RWPE2 (cell line): ENCODE measurements around the gene AOPEP.

Experiments
- ATAC-seq: fragments of 200-7000 bp; cut with Tn5 transposase; 3 replicates; pipeline ENCODE4 v1.9.1; 2021; ENCODE audit warnings: low read depth
- DNase-seq: peaks from one replicate; pipeline ENCODE4 v3.0.0-alpha.2; 2020; ENCODE audit warnings: low spot score
- H3K27ac ChIP-seq: fragments of 450-650 bp; 2 replicates; pipeline ENCODE4 v1.5.1; 2017; ENCODE audit warnings: mild to moderate bottlenecking; ENCODE audit not compliant: poor library complexity, severe bottlenecking
- H3K27me3 ChIP-seq: fragments of 250-450 bp; sonication (Bioruptor Pico); 2 replicates; pipeline ENCODE4 v1.5.1; 2021; ENCODE audit warnings: mild to moderate bottlenecking, moderate library complexity; ENCODE audit not compliant: insufficient read depth, poor library complexity, severe bottlenecking
- H3K36me3 ChIP-seq: fragments of 250-450 bp; sonication (Bioruptor Pico); 2 replicates; pipeline ENCODE4 v1.5.1; 2020; ENCODE audit warnings: low read depth, mild to moderate bottlenecking, moderate library complexity
- H3K4me1 ChIP-seq: fragments of 250-450 bp; sonication (Bioruptor Pico); 2 replicates; pipeline ENCODE4 v1.5.1; 2021; ENCODE audit warnings: mild to moderate bottlenecking, moderate library complexity; ENCODE audit not compliant: insufficient read depth, poor library complexity, severe bottlenecking
- H3K4me3 ChIP-seq: fragments of 250-450 bp; sonication (Bioruptor Pico); 2 replicates; pipeline ENCODE4 v1.5.1; 2021; ENCODE audit warnings: mild to moderate bottlenecking, moderate library complexity; ENCODE audit not compliant: severe bottlenecking
- H3K9me3 ChIP-seq: fragments of 250-450 bp; sonication (Bioruptor Pico); 2 replicates; pipeline ENCODE4 v1.5.1; 2021; ENCODE audit warnings: mild to moderate bottlenecking, moderate library complexity; ENCODE audit not compliant: severe bottlenecking
- CTCF ChIP-seq: fragments of 450-650 bp; IDR thresholded peaks from one replicate; pipeline ENCODE4 v1.5.1; 2017; ENCODE audit warnings: mild to moderate bottlenecking, moderate library complexity; ENCODE audit not compliant: poor library complexity, severe bottlenecking

Gene AOPEP

DNA sequence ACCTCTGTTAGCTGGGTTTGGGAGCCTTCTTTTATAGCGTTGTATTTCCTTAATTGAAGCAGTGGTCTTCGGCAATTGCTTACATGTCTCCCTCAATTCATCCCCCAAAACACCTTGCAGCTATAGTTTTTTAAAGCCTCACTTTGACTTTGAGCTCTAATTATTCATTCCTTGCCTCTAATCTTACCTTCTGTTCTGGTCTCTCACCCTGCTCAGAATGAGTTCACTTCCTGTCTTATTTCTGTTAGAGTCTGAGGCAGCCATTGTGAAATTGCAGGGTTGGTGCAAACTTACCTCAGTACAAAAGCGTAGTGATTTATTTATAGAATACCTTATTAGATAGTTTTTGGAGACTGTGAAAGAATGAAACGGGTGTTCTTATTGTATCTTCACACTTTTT is 35.0 kb downstream of the AOPEP start:
- no peak overlapping the region for H3K4me3 ChIP-seq
- H3K27ac ChIP-seq: no peak overlapping the region
- no peak for TF ChIP-seq CTCF
- peaks cover 3% of the 10 kb centered on the region for H3K4me1 ChIP-seq
- no peak for ATAC-seq
- DNase-seq: no peak
- H3K27me3 ChIP-seq: no peaks in the 10 kb centered on the region
- 0 out of 2 replicates have a peak, but pooled peaks cover 5% of the 10 kb centered on the region for H3K36me3 ChIP-seq
- no peaks in the 10 kb centered on the region for H3K9me3 ChIP-seq

- H3K27ac ChIP-seq: no peak overlapping the region
- ATAC-seq: no peak
- no peak for DNase-seq
Observed at GRCh38 chr9:94767331-94768072, 41.0 kb downstream of the AOPEP start.

DNA sequence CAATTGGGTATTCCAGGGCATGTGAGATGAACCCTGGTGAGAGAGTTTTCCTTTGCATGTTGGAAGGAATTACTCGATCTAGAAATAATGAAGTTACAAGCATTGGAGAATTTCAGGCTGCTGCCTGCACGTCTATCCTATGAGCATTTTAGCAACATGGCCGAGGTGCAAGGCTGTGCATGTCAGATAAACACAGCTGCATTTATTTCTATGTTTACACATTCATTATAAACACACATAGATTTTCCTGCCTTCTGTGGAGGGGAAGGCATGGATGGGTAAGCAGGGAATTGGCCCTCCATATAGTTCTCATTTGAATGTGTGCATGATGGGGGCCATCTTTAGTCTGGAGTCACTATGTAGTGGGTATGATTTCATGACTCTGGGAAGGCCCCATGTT is 42.3 kb downstream of the AOPEP start:
- Histone ChIP-seq H3K9me3 (no peaks in the 10 kb centered on the region), H3K4me1 (no peaks in the 10 kb centered on the region)

More at GRCh38 chr9:94767331-94768072, 41.0 kb downstream of the AOPEP start:
- Histone ChIP-seq H3K9me3 (no peaks in the 10 kb centered on the region), H3K4me3 (no peak overlapping the region), H3K36me3 (0 out of 2 replicates have a peak, but pooled peaks cover 4% of the 10 kb centered on the region), H3K4me1 (no peaks in the 10 kb centered on the region), H3K27me3 (no peaks in the 10 kb centered on the region)
- TF ChIP-seq CTCF: no peak

GRCh38 chr9:94770334-94770733 is 43.8 kb downstream of the AOPEP start:
- TF ChIP-seq CTCF: no peak
- ATAC-seq: no peak
- no peak overlapping the region for H3K27ac ChIP-seq
- no peak overlapping the region for H3K4me3 ChIP-seq
- DNase-seq: no peak
- H3K36me3 ChIP-seq: peaks cover 9% of the 10 kb centered on the region; the same call in 1 of the 2 replicates
- H3K9me3 ChIP-seq: no peaks in the 10 kb centered on the region
- H3K27me3 ChIP-seq: no peaks in the 10 kb centered on the region
- no peaks in the 10 kb centered on the region for H3K4me1 ChIP-seq

More for the DNA sequence above, 42.3 kb downstream of the AOPEP start:
- TF ChIP-seq CTCF: no peak
- ATAC-seq (no peak), DNase-seq (no peak)
- H3K27me3 ChIP-seq: no peaks in the 10 kb centered on the region
- H3K27ac ChIP-seq: no peak overlapping the region
- H3K4me3 ChIP-seq: no peak overlapping the region
- 0 out of 2 replicates have a peak, but pooled peaks cover 4% of the 10 kb centered on the region for H3K36me3 ChIP-seq

DNA sequence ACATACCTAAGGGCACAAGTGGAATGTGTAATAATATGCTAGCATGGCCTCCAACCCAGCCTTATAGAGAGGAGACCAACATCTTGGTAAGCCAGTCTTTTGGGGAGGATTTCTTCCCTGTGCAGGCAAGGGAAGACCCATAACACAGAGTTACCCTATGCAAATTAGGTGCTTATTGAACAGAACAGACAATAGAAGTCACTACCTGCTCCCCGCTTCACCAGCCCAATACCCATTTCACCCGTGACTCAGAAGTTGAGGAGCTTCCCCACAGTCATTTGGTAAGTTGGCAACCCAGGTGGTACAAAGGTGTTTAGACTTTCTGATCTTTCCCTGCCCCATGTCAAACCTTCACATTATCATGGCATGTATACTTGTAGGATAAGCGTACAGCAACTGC is 44.6 kb downstream of the AOPEP start:
- Histone ChIP-seq H3K27me3 (no peaks in the 10 kb centered on the region), H3K4me3 (no peak overlapping the region), H3K9me3 (no peaks in the 10 kb centered on the region), H3K4me1 (no peaks in the 10 kb centered on the region), H3K36me3 (peaks cover 9% of the 10 kb centered on the region; the same call in 1 of the 2 replicates), H3K27ac (no peak overlapping the region)
- no peak for TF ChIP-seq CTCF
- DNase-seq: no peak
- ATAC-seq: no peak
